GM12878 (cell line): ENCODE data around the gene CREB3L4. TPM values are rescaled to one million over a fixed set of nuclear protein-coding genes. Genes with fewer than 3 reads are reported as not detected.

Source experiments
- ATAC-seq: fragments of 200-7000 bp; cut with Tn5 transposase; 3 replicates; pipeline ENCODE4 v1.9.1; 2020; ENCODE audit warnings: mild to moderate bottlenecking, moderate library complexity
- BruUV-seq: library from RNA; stranded (reverse); fragments of 400-500 nt; replicated peaks from 2 replicates; lab custom pipeline; 2021; lab: Mats Ljungman, UMichigan
- CTCF ChIA-PET: fragments of 300-600 bp; sonication (Branson Sonifier 250); formaldehyde crosslinking; extraction: SDS; loops from one replicate; lab custom pipeline; 2021; ENCODE audit warnings: inconsistent platforms; lab: Yijun Ruan, JAX
- POLR2A ChIA-PET: fragments of 350-600 bp; formaldehyde crosslinking; extraction: SDS; loops from one replicate; lab custom pipeline; 2021; ENCODE audit warnings: inconsistent platforms; lab: Charles Lee
- RAD21 ChIA-PET: fragments of 300-600 bp; sonication (Branson Sonifier 250); formaldehyde crosslinking; loops from one replicate; lab custom pipeline; 2023; ENCODE audit warnings: antibody characterized with exemption; ENCODE audit not compliant: unreplicated experiment; lab: Charles Lee
- SMC1A ChIA-PET: fragments of 300-600 bp; sonication (Branson Sonifier 250); formaldehyde crosslinking; loops from one replicate; lab custom pipeline; 2023; ENCODE audit not compliant: unreplicated experiment, uncharacterized antibody; lab: Charles Lee
- DNase-seq: peaks from one replicate; pipeline ENCODE4 v3.0.0-alpha.2; 2011; ENCODE audit warnings: low read depth, low spot score
- FAIRE-seq: peaks from 3 replicates; lab custom pipeline; 2011; peaks lifted over from hg19 to GRCh38; lab: Jason Lieb, UNC
- H2AFZ ChIP-seq: 2 replicates; pipeline ENCODE4 v1.6.0; 2011; ENCODE audit warnings: low read depth, low read length, control low read depth; ENCODE audit not compliant: control insufficient read depth
- H3K27ac ChIP-seq: 2 replicates; pipeline ENCODE4 v1.5.1; 2011; ENCODE audit warnings: control low read depth; ENCODE audit not compliant: control insufficient read depth, insufficient read depth
- H3K27me3 ChIP-seq, 2 experiments: replicated peaks in 1 of 2; 2 replicates each; pipeline versions ENCODE4 v1.6.0 to v1.6.1; 2011; ENCODE audit warnings: low read length in 1 of 2; ENCODE audit not compliant: control insufficient read depth in 2 of 2, insufficient read depth in 2 of 2
- H3K36me3 ChIP-seq, 2 experiments: 2 replicates each; pipeline ENCODE4 v1.5.1; 2011; ENCODE audit warnings: low read length in 1 of 2; ENCODE audit not compliant: control insufficient read depth in 2 of 2, insufficient read depth in 2 of 2
- H3K4me1 ChIP-seq: 2 replicates; pipeline ENCODE4 v1.6.1; 2011; ENCODE audit warnings: mild to moderate bottlenecking, low read length, moderate library complexity, mixed read lengths; ENCODE audit not compliant: control insufficient read depth, insufficient read depth
- H3K4me2 ChIP-seq: 2 replicates; pipeline ENCODE4 v1.6.0; 2011; ENCODE audit warnings: control low read depth; ENCODE audit not compliant: control insufficient read depth, insufficient read depth
- H3K4me3 ChIP-seq: fragments of 200-600 bp; sonication (generic); 2 replicates; pipeline ENCODE4 v1.5.1; 2016
- H3K79me2 ChIP-seq: 2 replicates; pipeline ENCODE4 v1.6.0; 2011; ENCODE audit warnings: low read length; ENCODE audit not compliant: control insufficient read depth, insufficient read depth
- H3K9ac ChIP-seq: 2 replicates; pipeline ENCODE4 v1.8.0; 2011; ENCODE audit warnings: low read length, control low read depth, mixed read lengths; ENCODE audit not compliant: control insufficient read depth, insufficient read depth
- H3K9me3 ChIP-seq: replicated peaks from 3 replicates; pipeline ENCODE4 v1.5.1; 2011; ENCODE audit warnings: mild to moderate bottlenecking, low read length; ENCODE audit not compliant: control insufficient read depth, insufficient read depth
- H4K20me1 ChIP-seq: 2 replicates; pipeline ENCODE4 v1.6.0; 2011; ENCODE audit not compliant: control insufficient read depth, insufficient read depth
- CBX5 ChIP-seq: sonication (generic); IDR thresholded peaks from 2 replicates; pipeline ENCODE4 v1.6.1; 2016; ENCODE audit warnings: low read depth, moderate library complexity, mild to moderate bottlenecking, inconsistent platforms
- CEBPB ChIP-seq, 2 experiments: fragments of 150-350 bp in 1 of 2; IDR thresholded peaks; 2 replicates each; pipeline ENCODE4 v1.6.1; 2012 to 2014; ENCODE audit warnings: low read depth in 2 of 2, low read length in 2 of 2, borderline replicate concordance in 1 of 2, inconsistent platforms in 1 of 2
- EZH2 ChIP-seq: IDR thresholded peaks from 2 replicates; pipeline ENCODE4 v1.6.1; 2012; ENCODE audit warnings: low read depth, mild to moderate bottlenecking, control low read depth, inconsistent platforms, low read length, borderline replicate concordance; ENCODE audit not compliant: control insufficient read depth
- IRF4 ChIP-seq: IDR thresholded peaks from 2 replicates; pipeline ENCODE4 v1.6.1; 2011; ENCODE audit warnings: low read depth, low read length
- ZBED1 ChIP-seq: IDR thresholded peaks from 2 replicates; pipeline ENCODE4 v1.6.1; 2016; ENCODE audit warnings: borderline replicate concordance
- WGBS: methylation state at CpG from one replicate; pipeline ENCODE4 v1.1.6; 2016; ENCODE audit warnings: low lambda C conversion rate; ENCODE audit not compliant: insufficient replicate concordance, insufficient coverage; ENCODE audit errors: missing lambda C conversion rate; 5-methylcytosine and 5-hydroxymethylcytosine counted together
- in situ Hi-C: fragments of 300-500 bp; cut with MboI; formaldehyde crosslinking; loops from 9 replicates; pipeline ENCODE4 v1.14.3; 2018; ENCODE audit warnings: mixed read lengths
- intact Hi-C: fragments of 100-400 bp; cut with micrococcal nuclease; formaldehyde crosslinking; loops from one replicate; pipeline ENCODE4 v1.14.2; 2022; ENCODE audit not compliant: unreplicated experiment
- polyA plus RNA-seq, 11 experiments: library from polyadenylated mRNA; depleted of rRNA in 4 of 11; unstranded in 6 of 11; stranded (reverse) in 5 of 11; fragments of >200 nt; fragmentation: Nextera tagmentation in 4 of 11; fragmentation: Illumina TruSeq in 1 of 11; extraction: Ambion mirVana in 4 of 11; extraction: Trizol in 1 of 11; gene quantifications; 1 replicate in 1 of 11; 2 replicates in 10 of 11; pipeline versions ENCODE4 v1.2.1 to v1.2.3, GENCODE V29; 2011 to 2016; ENCODE audit warnings: inconsistent platforms in 2 of 11, missing spikeins in 2 of 11, low read depth in 1 of 11
- total RNA-seq, 4 experiments: library from RNA; depleted of rRNA in 3 of 4; stranded (reverse); fragments of >200 nt in 3 of 4; fragmentation: Illumina TruSeq in 1 of 4; extraction: Trizol in 1 of 4; gene quantifications; 2 replicates each; pipeline versions ENCODE4 v1.2.1 to v1.2.3, GENCODE V29; 2013 to 2021
- TF ChIP-seq, protein P1 (sequence below): IDR thresholded peaks from 2 replicates; pipeline ENCODE4 v1.6.1; 2011; ENCODE audit warnings: low read depth, low read length, improper control_type of control experiment, borderline replicate concordance
- TF ChIP-seq, protein P2 (sequence below): fragments of 450-650 bp; IDR thresholded peaks from 2 replicates; pipeline ENCODE4 v1.6.1; 2017; ENCODE audit warnings: mild to moderate bottlenecking, moderate library complexity
- TF ChIP-seq, protein P3 (sequence below): IDR thresholded peaks from 2 replicates; pipeline ENCODE4 v1.6.1; 2012; ENCODE audit warnings: improper control_type of control experiment, low read depth, low read length; ENCODE audit not compliant: insufficient replicate concordance

CREB3L4 gene
- total and polyA plus RNA-seq, 10 of the 15 experiments (the other 5 are each of a cell fraction or from before 2014, with no cell fraction given), result 9.7 to 14.0 (median 12.1) TPM

DNA sequence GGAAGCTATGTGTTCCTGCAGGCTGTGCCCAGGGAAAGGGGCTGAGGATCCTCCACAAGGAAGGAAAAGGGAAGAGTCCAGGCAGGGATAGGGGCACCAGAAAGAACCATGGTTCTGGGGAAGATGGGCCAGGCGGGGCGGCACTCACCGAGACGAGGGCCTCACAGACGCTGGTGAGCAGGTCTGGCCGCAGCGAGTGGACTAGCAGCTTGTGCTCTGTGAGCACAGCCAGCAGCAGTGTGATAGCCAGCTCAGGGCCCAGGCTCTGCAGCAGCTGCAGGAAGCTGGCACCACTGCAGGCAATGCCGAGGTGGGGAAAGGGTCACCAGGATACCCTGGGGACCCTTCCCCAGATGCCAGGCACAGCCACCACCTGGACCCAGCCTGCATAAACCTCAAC lies 26.9 kb upstream of the CREB3L4 start (continued):
- TF ChIP-seq, protein P1, sequence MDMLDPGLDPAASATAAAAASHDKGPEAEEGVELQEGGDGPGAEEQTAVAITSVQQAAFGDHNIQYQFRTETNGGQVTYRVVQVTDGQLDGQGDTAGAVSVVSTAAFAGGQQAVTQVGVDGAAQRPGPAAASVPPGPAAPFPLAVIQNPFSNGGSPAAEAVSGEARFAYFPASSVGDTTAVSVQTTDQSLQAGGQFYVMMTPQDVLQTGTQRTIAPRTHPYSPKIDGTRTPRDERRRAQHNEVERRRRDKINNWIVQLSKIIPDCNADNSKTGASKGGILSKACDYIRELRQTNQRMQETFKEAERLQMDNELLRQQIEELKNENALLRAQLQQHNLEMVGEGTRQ, result no peak
- TF ChIP-seq ZBED1, result no peak

DNA sequence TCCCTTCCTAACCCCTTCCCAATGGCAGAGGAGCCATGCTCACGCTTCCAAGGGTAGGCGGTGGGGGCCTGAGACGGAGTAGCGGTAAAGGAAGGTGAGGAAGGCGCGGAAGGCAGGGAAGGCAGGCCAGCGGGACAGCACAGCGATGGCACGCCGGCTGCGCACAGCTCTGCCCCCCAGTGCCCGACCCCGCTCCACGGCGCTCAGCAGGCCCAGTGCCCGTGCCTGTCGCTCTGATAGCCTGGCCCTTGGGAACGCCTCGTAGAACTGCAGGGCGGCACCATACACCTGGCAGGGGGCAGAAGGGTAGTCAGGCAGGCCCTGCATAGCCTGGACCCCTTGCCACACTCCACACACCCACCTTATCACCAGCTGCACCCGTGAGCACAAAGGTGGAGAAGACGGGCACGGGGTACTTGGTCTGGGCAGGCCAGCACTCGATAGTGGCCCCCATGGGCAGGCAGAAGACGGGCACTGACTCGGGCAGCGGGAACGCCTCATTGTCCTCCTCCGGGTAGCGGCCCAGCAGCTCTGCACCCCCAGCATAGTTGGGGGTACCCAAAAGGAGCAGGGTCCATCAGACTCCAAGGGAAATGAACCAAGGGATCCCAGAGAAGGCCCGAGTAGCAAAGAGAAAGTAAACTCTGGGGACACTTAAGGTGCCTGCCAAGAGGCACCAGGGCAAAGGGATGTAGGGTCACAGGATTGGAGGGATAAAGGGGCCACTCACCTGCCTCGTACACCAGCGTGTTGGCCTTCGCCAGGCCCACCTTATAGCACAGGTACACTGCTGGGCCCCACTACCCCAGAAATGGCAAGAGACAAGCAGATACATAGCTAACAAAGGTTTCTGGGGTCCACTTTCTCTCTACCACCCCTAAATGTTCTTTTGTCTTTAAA lies 25.6 kb upstream of the CREB3L4 start:
- no peaks in the 10 kb centered on the region for H3K27me3 ChIP-seq
- FAIRE-seq, result no peak
- H3K4me1 ChIP-seq, result peaks cover 15% of the 10 kb centered on the region
- CTCF ChIA-PET, result no interaction called here
- RAD21 ChIA-PET, result no interaction called here
- POLR2A ChIA-PET, result interaction anchor here (5.3 kb wide), 1 partner anchor 18 kb away, joined by 83 read pairs; the partner anchor contains the start of gene GATAD2B
- no peak for ATAC-seq
- intact Hi-C loops (no loop called here), in situ Hi-C loops (no loop called here)
- H3K36me3 ChIP-seq, result peaks cover 12 to 16% of the 10 kb centered on the region in 2 experiments; a peak in 3 of 4 replicates
- SMC1A ChIA-PET, result interaction anchor here (1.7 kb wide), 1 partner anchor 54 kb away, joined by 3 read pairs; no protein-coding TSS in a partner anchor
- H3K27ac ChIP-seq, result no peak overlapping the region
- no peak overlapping the region for H3K4me2 ChIP-seq
- BruUV-seq, result no TSS peak
- no peak for DNase-seq
- H3K9ac ChIP-seq, result no peak overlapping the region
- WGBS, result 95% methylated on average over 34 of the region's 34 CpGs
- no peaks in the 10 kb centered on the region for H3K9me3 ChIP-seq
- H3K4me3 ChIP-seq, result no peak overlapping the region
- H3K79me2 ChIP-seq, result peaks cover 28% of the 10 kb centered on the region
- no peaks in the 10 kb centered on the region for H4K20me1 ChIP-seq
- no peak overlapping the region for H2AFZ ChIP-seq
- no peak for TF ChIP-seq IRF4
- TF ChIP-seq, protein P2, sequence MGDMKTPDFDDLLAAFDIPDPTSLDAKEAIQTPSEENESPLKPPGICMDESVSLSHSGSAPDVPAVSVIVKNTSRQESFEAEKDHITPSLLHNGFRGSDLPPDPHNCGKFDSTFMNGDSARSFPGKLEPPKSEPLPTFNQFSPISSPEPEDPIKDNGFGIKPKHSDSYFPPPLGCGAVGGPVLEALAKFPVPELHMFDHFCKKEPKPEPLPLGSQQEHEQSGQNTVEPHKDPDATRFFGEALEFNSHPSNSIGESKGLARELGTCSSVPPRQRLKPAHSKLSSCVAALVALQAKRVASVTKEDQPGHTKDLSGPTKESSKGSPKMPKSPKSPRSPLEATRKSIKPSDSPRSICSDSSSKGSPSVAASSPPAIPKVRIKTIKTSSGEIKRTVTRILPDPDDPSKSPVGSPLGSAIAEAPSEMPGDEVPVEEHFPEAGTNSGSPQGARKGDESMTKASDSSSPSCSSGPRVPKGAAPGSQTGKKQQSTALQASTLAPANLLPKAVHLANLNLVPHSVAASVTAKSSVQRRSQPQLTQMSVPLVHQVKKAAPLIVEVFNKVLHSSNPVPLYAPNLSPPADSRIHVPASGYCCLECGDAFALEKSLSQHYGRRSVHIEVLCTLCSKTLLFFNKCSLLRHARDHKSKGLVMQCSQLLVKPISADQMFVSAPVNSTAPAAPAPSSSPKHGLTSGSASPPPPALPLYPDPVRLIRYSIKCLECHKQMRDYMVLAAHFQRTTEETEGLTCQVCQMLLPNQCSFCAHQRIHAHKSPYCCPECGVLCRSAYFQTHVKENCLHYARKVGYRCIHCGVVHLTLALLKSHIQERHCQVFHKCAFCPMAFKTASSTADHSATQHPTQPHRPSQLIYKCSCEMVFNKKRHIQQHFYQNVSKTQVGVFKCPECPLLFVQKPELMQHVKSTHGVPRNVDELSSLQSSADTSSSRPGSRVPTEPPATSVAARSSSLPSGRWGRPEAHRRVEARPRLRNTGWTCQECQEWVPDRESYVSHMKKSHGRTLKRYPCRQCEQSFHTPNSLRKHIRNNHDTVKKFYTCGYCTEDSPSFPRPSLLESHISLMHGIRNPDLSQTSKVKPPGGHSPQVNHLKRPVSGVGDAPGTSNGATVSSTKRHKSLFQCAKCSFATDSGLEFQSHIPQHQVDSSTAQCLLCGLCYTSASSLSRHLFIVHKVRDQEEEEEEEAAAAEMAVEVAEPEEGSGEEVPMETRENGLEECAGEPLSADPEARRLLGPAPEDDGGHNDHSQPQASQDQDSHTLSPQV, result no peak
- TF ChIP-seq EZH2, result no peak
- no peak for TF ChIP-seq CEBPB (IDR thresholded peaks at IDR 0.05; ENCODE audit: borderline replicate concordance in 1 of 2, low read depth in 2 of 2, low read length in 2 of 2)
- no peak for TF ChIP-seq CBX5
- TF ChIP-seq, protein P1, result no peak
- TF ChIP-seq, protein P3, sequence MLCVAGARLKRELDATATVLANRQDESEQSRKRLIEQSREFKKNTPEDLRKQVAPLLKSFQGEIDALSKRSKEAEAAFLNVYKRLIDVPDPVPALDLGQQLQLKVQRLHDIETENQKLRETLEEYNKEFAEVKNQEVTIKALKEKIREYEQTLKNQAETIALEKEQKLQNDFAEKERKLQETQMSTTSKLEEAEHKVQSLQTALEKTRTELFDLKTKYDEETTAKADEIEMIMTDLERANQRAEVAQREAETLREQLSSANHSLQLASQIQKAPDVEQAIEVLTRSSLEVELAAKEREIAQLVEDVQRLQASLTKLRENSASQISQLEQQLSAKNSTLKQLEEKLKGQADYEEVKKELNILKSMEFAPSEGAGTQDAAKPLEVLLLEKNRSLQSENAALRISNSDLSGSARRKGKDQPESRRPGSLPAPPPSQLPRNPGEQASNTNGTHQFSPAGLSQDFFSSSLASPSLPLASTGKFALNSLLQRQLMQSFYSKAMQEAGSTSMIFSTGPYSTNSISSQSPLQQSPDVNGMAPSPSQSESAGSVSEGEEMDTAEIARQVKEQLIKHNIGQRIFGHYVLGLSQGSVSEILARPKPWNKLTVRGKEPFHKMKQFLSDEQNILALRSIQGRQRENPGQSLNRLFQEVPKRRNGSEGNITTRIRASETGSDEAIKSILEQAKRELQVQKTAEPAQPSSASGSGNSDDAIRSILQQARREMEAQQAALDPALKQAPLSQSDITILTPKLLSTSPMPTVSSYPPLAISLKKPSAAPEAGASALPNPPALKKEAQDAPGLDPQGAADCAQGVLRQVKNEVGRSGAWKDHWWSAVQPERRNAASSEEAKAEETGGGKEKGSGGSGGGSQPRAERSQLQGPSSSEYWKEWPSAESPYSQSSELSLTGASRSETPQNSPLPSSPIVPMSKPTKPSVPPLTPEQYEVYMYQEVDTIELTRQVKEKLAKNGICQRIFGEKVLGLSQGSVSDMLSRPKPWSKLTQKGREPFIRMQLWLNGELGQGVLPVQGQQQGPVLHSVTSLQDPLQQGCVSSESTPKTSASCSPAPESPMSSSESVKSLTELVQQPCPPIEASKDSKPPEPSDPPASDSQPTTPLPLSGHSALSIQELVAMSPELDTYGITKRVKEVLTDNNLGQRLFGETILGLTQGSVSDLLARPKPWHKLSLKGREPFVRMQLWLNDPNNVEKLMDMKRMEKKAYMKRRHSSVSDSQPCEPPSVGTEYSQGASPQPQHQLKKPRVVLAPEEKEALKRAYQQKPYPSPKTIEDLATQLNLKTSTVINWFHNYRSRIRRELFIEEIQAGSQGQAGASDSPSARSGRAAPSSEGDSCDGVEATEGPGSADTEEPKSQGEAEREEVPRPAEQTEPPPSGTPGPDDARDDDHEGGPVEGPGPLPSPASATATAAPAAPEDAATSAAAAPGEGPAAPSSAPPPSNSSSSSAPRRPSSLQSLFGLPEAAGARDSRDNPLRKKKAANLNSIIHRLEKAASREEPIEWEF, result no peak
